Upper lobe of left lung (tissue), 6 donors: ENCODE data around the gene RHBG. TPM values are rescaled to one million over a fixed set of nuclear protein-coding genes. Genes with fewer than 3 reads are reported as not detected.
"Not testable (repeated sequence)": the region's sequence is repeated elsewhere in the genome, so short reads cannot be mapped to it uniquely, and the experiment has no call there.

Source experiments
- ATAC-seq, 2 donors: fragments of 200-7000 bp; cut with Tn5 transposase; one replicate each; pipeline ENCODE4 v1.9.1; 2022; ENCODE audit warnings: mild to moderate bottlenecking in 2 of 2, moderate library complexity in 2 of 2; ENCODE audit not compliant: low FRiP score in 2 of 2
- DNase-seq, 2 donors: peaks; one replicate each; pipeline ENCODE4 v3.0.0-alpha.2; 2019 to 2020
- H3K27ac ChIP-seq, 4 donors: fragments of 200-600 bp; sonication (generic); one replicate each; pipeline ENCODE4 v1.5.1; 2016 to 2019
- H3K27me3 ChIP-seq, 4 donors: fragments of 200-600 bp; sonication (generic); one replicate each; pipeline ENCODE4 v1.5.1; 2017 to 2019
- H3K36me3 ChIP-seq, 4 donors: fragments of 200-600 bp; sonication (generic); one replicate each; pipeline ENCODE4 v1.5.1; 2016 to 2019
- H3K4me1 ChIP-seq, 4 donors: fragments of 200-600 bp; sonication (generic); one replicate each; pipeline ENCODE4 v1.5.1; 2018 to 2019
- H3K4me3 ChIP-seq, 4 donors: fragments of 200-600 bp; sonication (generic); one replicate each; pipeline ENCODE4 v1.5.1; 2017 to 2019; ENCODE audit warnings: mild to moderate bottlenecking in 2 of 4, moderate library complexity in 1 of 4
- H3K9me3 ChIP-seq, 4 donors: fragments of 200-600 bp; sonication (generic); one replicate each; pipeline ENCODE4 v1.5.1; 2018 to 2019
- EP300 ChIP-seq, 4 donors: sonication (generic); formaldehyde crosslinking; IDR thresholded peaks; one replicate each; pipeline ENCODE4 v1.5.1; 2017; ENCODE audit warnings: antibody characterized with exemption in 4 of 4, control low read depth in 2 of 4
- POLR2A ChIP-seq, 4 donors: fragments of 450-650 bp; IDR thresholded peaks; one replicate each; pipeline ENCODE4 v1.5.1; 2016 to 2017; ENCODE audit warnings: antibody characterized with exemption in 4 of 4, mild to moderate bottlenecking in 2 of 4
- POLR2AphosphoS5 ChIP-seq, 2 donors: sonication (generic); formaldehyde crosslinking; IDR thresholded peaks; one replicate each; pipeline ENCODE4 v1.5.1; 2017; ENCODE audit warnings: antibody characterized with exemption in 2 of 2
- WGBS, 2 donors: methylation state at CpG; one replicate each; pipeline ENCODE4 v1.1.5; 2017 to 2018; 5-methylcytosine and 5-hydroxymethylcytosine counted together
- total RNA-seq, 6 donors: library from RNA; depleted of rRNA in 4 of 6; stranded (reverse); fragments of >200 nt in 4 of 6; gene quantifications; one replicate each; pipeline versions ENCODE4 v1.1.0 to v1.2.1, GENCODE V29; 2016 to 2021
- TF ChIP-seq, protein P1 (sequence below), 6 experiments: fragments of 450-650 bp in 4 of 6; fragments of 200-600 bp in 2 of 6; sonication (generic) in 2 of 6; IDR thresholded peaks; one replicate each; pipeline ENCODE4 v1.5.1; 2016 to 2019; ENCODE audit warnings: antibody characterized with exemption in 6 of 6
- donor health status: DM: no; HTN: no; CAD: no; lungs with moderate emphysema.
- donor health status: DM: no; HTN: yes; CAD: no; lungs with severe emphysema.

Gene RHBG, protein sequence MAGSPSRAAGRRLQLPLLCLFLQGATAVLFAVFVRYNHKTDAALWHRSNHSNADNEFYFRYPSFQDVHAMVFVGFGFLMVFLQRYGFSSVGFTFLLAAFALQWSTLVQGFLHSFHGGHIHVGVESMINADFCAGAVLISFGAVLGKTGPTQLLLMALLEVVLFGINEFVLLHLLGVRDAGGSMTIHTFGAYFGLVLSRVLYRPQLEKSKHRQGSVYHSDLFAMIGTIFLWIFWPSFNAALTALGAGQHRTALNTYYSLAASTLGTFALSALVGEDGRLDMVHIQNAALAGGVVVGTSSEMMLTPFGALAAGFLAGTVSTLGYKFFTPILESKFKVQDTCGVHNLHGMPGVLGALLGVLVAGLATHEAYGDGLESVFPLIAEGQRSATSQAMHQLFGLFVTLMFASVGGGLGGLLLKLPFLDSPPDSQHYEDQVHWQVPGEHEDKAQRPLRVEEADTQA
- under 1 TPM in 1 of 6 donors, not detected in 5; 0.24 TPM for total RNA-seq

DNA sequence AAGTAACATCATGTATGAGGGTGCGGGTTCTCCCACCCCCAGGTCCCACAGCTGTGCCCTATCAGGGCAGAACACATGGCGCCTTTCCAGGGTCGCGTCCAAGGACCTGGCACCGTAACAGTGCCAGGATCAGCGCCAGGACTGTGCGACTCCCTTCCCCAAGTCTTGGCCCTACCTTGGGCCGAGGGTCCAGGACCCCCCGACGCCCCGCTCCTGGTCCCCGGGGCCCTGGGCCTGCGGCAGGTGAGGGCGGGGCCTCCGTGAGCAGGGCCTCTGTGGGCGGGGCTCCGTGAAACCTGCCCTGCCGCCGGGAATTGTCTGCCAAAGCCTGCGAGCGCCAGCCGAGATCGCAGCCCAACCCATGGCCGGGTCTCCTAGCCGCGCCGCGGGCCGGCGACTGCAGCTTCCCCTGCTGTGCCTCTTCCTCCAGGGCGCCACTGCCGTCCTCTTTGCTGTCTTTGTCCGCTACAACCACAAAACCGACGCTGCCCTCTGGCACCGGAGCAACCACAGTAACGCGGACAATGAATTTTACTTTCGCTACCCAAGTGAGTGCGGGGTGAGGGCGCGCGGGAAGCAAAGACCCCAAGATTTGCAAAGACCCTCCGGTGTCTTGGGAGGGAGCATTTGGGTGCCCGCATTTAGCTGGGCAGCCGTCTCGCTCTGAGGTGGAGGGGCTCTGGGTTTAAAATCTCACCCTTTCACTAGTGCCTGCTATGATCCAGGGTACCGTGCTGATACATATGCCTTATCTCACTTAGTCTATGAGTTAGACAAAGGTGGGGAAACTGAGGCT lies at the start of gene RHBG:
TSS of gene RHBG (plus strand) at position 323 of the 796 bp plus-strand sequence. CDS start at position 362, 39 bp downstream.
- H3K27me3 ChIP-seq: no peaks in the 10 kb centered on the region
- H3K9me3 ChIP-seq: no peaks in the 10 kb centered on the region
- TF ChIP-seq, protein P1, sequence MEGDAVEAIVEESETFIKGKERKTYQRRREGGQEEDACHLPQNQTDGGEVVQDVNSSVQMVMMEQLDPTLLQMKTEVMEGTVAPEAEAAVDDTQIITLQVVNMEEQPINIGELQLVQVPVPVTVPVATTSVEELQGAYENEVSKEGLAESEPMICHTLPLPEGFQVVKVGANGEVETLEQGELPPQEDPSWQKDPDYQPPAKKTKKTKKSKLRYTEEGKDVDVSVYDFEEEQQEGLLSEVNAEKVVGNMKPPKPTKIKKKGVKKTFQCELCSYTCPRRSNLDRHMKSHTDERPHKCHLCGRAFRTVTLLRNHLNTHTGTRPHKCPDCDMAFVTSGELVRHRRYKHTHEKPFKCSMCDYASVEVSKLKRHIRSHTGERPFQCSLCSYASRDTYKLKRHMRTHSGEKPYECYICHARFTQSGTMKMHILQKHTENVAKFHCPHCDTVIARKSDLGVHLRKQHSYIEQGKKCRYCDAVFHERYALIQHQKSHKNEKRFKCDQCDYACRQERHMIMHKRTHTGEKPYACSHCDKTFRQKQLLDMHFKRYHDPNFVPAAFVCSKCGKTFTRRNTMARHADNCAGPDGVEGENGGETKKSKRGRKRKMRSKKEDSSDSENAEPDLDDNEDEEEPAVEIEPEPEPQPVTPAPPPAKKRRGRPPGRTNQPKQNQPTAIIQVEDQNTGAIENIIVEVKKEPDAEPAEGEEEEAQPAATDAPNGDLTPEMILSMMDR (IDR thresholded peaks at IDR 0.05): no peak
- TF ChIP-seq POLR2A (IDR thresholded peaks at IDR 0.05) (no peak), EP300 (IDR thresholded peaks at IDR 0.05) (no peak), POLR2AphosphoS5 (IDR thresholded peaks at IDR 0.05) (no peak)
- ATAC-seq (peak; percentile 45 to 73), DNase-seq (peak; percentile 70 to 90)
- H3K4me3 ChIP-seq: peak within 1 kb of the TSS; percentile 16 to 54 (median 44)
- H3K27ac ChIP-seq: no peak within 1 kb of the TSS
- no peaks in the 10 kb centered on the region for H3K36me3 ChIP-seq
- H3K4me1 ChIP-seq: peaks cover 5 to 12% (median 11%) of the 10 kb centered on the region in 4 donors
- WGBS, 2 donors: 18 to 38% methylated on average over 4 to 35 of the region's 48 CpGs

DNA sequence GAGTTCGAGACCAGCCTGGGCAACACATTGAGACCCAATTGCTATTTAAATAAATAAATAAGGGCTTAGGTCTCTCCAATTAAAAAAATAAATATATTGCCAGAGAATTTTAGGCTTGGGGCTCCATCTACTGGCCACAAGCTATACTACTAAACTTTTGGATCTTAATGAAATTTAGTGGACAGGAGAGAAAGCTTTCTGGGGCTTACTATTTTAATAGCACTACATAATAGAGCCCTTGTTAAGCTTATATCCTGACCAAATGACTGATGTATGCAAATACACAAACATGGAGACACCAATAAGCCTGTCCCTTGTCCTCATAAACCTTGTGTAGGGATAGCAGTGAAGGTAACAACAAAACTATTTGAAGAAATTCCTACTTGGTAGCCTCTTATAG lies 49.3 kb upstream of the RHBG start:
- Histone ChIP-seq H3K4me3 (no peak overlapping the region), H3K27me3 (no peaks in the 10 kb centered on the region), H3K36me3 (peaks cover 57 to 100% (median 92%) of the 10 kb centered on the region in 4 donors), H3K27ac (no peak overlapping the region), H3K9me3 (no peaks in the 10 kb centered on the region), H3K4me1 (no peaks in the 10 kb centered on the region)
- WGBS, 2 donors: 85 to 100% methylated on average over 1 of the region's 1 CpG
- ATAC-seq (no peak), DNase-seq (no peak)
- TF ChIP-seq, protein P1 (IDR thresholded peaks at IDR 0.05): peak in 4 of 6 experiments; percentile 21 to 33 (median 24)
- TF ChIP-seq POLR2AphosphoS5 (IDR thresholded peaks at IDR 0.05): no peak

DNA sequence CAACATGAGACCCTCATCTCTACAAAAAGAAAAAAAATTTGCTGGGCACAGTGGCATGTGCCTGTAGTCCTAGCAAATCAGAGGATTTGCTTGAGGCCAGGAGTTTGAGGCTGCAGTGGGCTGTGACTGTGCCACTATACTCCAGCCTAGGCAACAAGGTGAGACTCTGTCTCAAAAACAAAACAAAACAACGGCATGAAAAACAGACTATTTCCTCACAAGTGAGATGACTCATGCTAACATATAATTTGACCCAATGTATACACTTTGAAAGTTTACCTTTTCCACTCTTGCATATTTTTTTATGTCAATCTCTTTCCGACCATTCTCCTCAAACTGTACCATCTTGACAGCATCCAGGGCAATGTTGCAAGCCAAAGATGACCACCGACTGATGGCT lies 48.5 kb upstream of the RHBG start:
- H3K27me3 ChIP-seq: no peaks in the 10 kb centered on the region
- no peaks in the 10 kb centered on the region for H3K9me3 ChIP-seq
- H3K4me1 ChIP-seq: no peaks in the 10 kb centered on the region
- H3K36me3 ChIP-seq: peaks cover 55 to 97% (median 89%) of the 10 kb centered on the region in 4 donors
- 84 to 85% methylated on average over 3 of the region's 3 CpGs for WGBS, 2 donors
- DNase-seq: no peak
- ATAC-seq: no peak
- H3K27ac ChIP-seq: no peak overlapping the region
- H3K4me3 ChIP-seq: no peak overlapping the region
- TF ChIP-seq POLR2AphosphoS5 (IDR thresholded peaks at IDR 0.05): no peak
- TF ChIP-seq, protein P1 (IDR thresholded peaks at IDR 0.05): no peak
- no peak for TF ChIP-seq EP300 (IDR thresholded peaks at IDR 0.05)
- no peak for TF ChIP-seq POLR2A (IDR thresholded peaks at IDR 0.05)

DNA sequence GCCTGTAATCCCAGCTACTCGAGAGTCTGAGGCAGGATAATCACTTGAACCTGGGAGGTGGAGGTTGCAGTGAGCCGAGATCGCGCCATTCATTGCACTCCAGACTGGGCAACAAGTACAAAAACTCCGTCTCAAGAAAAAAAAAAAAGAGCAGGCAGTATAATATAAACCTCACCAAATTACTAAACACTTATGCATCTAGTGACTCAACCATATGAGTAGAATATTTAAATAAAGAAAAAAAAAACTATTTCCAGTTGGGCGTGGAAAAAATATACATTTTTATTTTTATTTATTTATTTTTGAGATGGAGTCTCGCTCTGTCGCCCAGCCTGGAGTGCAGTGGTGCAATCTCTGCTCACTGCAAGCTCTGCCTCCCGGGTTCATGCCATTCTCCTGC lies 45.8 kb upstream of the RHBG start:
- ATAC-seq: not testable (repeated sequence)

DNA sequence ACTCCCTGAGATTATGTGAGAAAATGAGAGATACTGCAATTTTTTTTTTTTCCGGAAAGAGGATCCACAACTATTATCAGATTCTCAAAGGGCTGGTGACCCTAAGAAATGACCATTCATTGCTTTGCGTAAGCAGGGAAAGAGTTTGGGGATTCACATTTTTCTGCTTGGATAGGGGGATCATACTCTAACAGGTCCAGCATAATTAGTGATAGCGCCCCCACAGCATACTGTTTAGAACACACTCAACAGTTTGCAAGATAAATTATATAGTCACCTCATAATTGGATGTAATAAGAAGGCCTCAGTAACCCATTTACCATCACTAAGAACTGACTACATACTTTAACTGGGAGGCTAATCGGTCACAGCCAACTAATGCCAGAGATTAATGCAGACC lies 32.8 kb upstream of the RHBG start:
- 87 to 88% methylated on average over 4 of the region's 4 CpGs for WGBS, 2 donors
- no peak for DNase-seq
- no peak for ATAC-seq
- Histone ChIP-seq H3K4me1 (peaks cover 12 to 21% (median 18%) of the 10 kb centered on the region in 4 donors), H3K27me3 (no peaks in the 10 kb centered on the region), H3K9me3 (no peaks in the 10 kb centered on the region), H3K36me3 (peaks cover 12 to 45% (median 43%) of the 10 kb centered on the region in 4 donors), H3K27ac (no peak overlapping the region), H3K4me3 (peak overlapping the region in 1 of 4 donors; percentile 83)
- no peak for TF ChIP-seq POLR2AphosphoS5 (IDR thresholded peaks at IDR 0.05)
- no peak for TF ChIP-seq POLR2A (IDR thresholded peaks at IDR 0.05)
- no peak for TF ChIP-seq EP300 (IDR thresholded peaks at IDR 0.05)
- TF ChIP-seq, protein P1 (IDR thresholded peaks at IDR 0.05): no peak

More for the DNA sequence above, 45.8 kb upstream of the RHBG start:
- DNase-seq, H3K9me3 ChIP-seq, H3K4me1 ChIP-seq, H3K27me3 ChIP-seq, H3K4me3 ChIP-seq, H3K27ac ChIP-seq: not testable (repeated sequence)
- peaks cover 32 to 82% (median 65%) of the 10 kb centered on the region in 4 donors for H3K36me3 ChIP-seq
- WGBS, 2 donors: 94 to 97% methylated on average over 9 of the region's 9 CpGs
